HepG2 (cell line): ENCODE measurements around the gene GPR4. TPM values are rescaled to one million over a fixed set of nuclear protein-coding genes. Genes with fewer than 3 reads are reported as not detected.

ENCODE experiments used
- BRCA1 ChIP-seq: sonication (generic); formaldehyde crosslinking; IDR thresholded peaks from 2 replicates; pipeline ENCODE4 v1.4.0; 2020; ENCODE audit warnings: missing genetic modification reagents
- CC2D1A ChIP-seq: sonication (generic); formaldehyde crosslinking; IDR thresholded peaks from 2 replicates; pipeline ENCODE4 v1.8.1; 2023; ENCODE audit warnings: mild to moderate bottlenecking, missing genetic modification reagents
- E2F2 ChIP-seq: sonication (generic); formaldehyde crosslinking; IDR thresholded peaks from 2 replicates; pipeline ENCODE4 v1.4.0; 2020; ENCODE audit warnings: missing genetic modification reagents, borderline replicate concordance
- FOXM1 ChIP-seq: sonication (generic); formaldehyde crosslinking; IDR thresholded peaks from 2 replicates; pipeline ENCODE4 v1.5.0; 2020; ENCODE audit warnings: missing genetic modification reagents
- GFI1 ChIP-seq: sonication (generic); formaldehyde crosslinking; IDR thresholded peaks from 2 replicates; pipeline ENCODE4 v1.5.0; 2020; ENCODE audit warnings: missing genetic modification reagents, mild to moderate bottlenecking, borderline replicate concordance
- HDAC1 ChIP-seq: sonication (generic); formaldehyde crosslinking; IDR thresholded peaks from 2 replicates; pipeline ENCODE4 v1.5.1; 2020; ENCODE audit warnings: mild to moderate bottlenecking, missing genetic modification reagents
- NFYC ChIP-seq: IDR thresholded peaks from 2 replicates; pipeline ENCODE4 v1.6.1; 2016; ENCODE audit warnings: missing genetic modification reagents, missing compliant biosample characterization
- PITX1 ChIP-seq: sonication (generic); formaldehyde crosslinking; IDR thresholded peaks from 2 replicates; pipeline ENCODE4 v1.5.1; 2020; ENCODE audit warnings: mild to moderate bottlenecking, missing genetic modification reagents
- PLRG1 ChIP-seq: fragments of 450-650 bp; conservative IDR thresholded peaks from 2 replicates; pipeline ENCODE4 v1.6.1; 2016
- SALL2 ChIP-seq: sonication (generic); formaldehyde crosslinking; IDR thresholded peaks from 2 replicates; pipeline ENCODE4 v1.8.1; 2023; ENCODE audit warnings: mild to moderate bottlenecking, missing genetic modification reagents, inconsistent platforms
- SCMH1 ChIP-seq: sonication (generic); formaldehyde crosslinking; IDR thresholded peaks from 2 replicates; pipeline ENCODE4 v1.9.0; 2021; ENCODE audit warnings: missing genetic modification reagents, mild to moderate bottlenecking, borderline replicate concordance
- ZBED4 ChIP-seq: sonication (generic); formaldehyde crosslinking; IDR thresholded peaks from 2 replicates; pipeline ENCODE4 v1.4.0; 2020; ENCODE audit warnings: missing genetic modification reagents, borderline replicate concordance
- ZBTB34 ChIP-seq: sonication (generic); formaldehyde crosslinking; IDR thresholded peaks from 2 replicates; pipeline ENCODE4 v1.8.0; 2022; ENCODE audit warnings: mild to moderate bottlenecking, missing genetic modification reagents
- ZBTB37 ChIP-seq: sonication (generic); formaldehyde crosslinking; IDR thresholded peaks from 2 replicates; pipeline ENCODE4 v1.4.0; 2020; ENCODE audit warnings: mild to moderate bottlenecking, missing genetic modification reagents
- ZFP90 ChIP-seq: sonication (generic); formaldehyde crosslinking; IDR thresholded peaks from 2 replicates; pipeline ENCODE4 v1.8.0; 2022; ENCODE audit warnings: missing genetic modification reagents, mild to moderate bottlenecking, inconsistent platforms, borderline replicate concordance
- ZFX ChIP-seq: sonication (generic); formaldehyde crosslinking; IDR thresholded peaks from 2 replicates; pipeline ENCODE4 v1.4.0; 2020; ENCODE audit warnings: mild to moderate bottlenecking, low read depth, missing genetic modification reagents, moderate library complexity
- ZNF136 ChIP-seq: sonication (generic); formaldehyde crosslinking; IDR thresholded peaks from 2 replicates; pipeline ENCODE4 v1.8.1; 2022; ENCODE audit warnings: low read depth, mild to moderate bottlenecking, moderate library complexity, missing genetic modification reagents
- ZNF503 ChIP-seq: sonication (generic); formaldehyde crosslinking; IDR thresholded peaks from 2 replicates; pipeline ENCODE4 v1.4.0; 2020; ENCODE audit warnings: missing genetic modification reagents
- ZNF660 ChIP-seq: sonication (generic); formaldehyde crosslinking; IDR thresholded peaks from 2 replicates; pipeline ENCODE4 v1.5.1; 2020; ENCODE audit warnings: mild to moderate bottlenecking, low read depth, missing genetic modification reagents, borderline replicate concordance
- ZNF780A ChIP-seq: sonication (generic); formaldehyde crosslinking; IDR thresholded peaks from 2 replicates; pipeline ENCODE4 v1.8.0; 2022; ENCODE audit warnings: mild to moderate bottlenecking, missing genetic modification reagents, moderate library complexity
- polyA plus RNA-seq, 8 experiments: library from polyadenylated mRNA; depleted of rRNA in 3 of 8; stranded (reverse) in 7 of 8; unstranded in 1 of 8; fragments of >200 nt; fragmentation: Illumina TruSeq in 4 of 8; extraction: Trizol in 4 of 8; gene quantifications; 2 replicates each; pipeline versions ENCODE4 v1.2.1 to v1.2.3, GENCODE V29; 2011 to 2016; ENCODE audit warnings: low read depth in 4 of 8, missing spikeins in 1 of 8, mixed read lengths in 1 of 8; ENCODE audit not compliant: insufficient read depth in 1 of 8
- total RNA-seq, 5 experiments: library from RNA; depleted of rRNA; stranded (reverse); fragments of >200 nt; fragmentation: Illumina TruSeq; extraction: Trizol; gene quantifications; 2 replicates each; pipeline ENCODE4 v1.2.3, GENCODE V29; 2016; ENCODE audit warnings: low read depth in 1 of 5

Gene GPR4
- total and polyA plus RNA-seq, 2 of the 13 experiments (the other 11 are each of a cell fraction or from before 2014, with no cell fraction given): 0.15 TPM; not detected in 1

GRCh38 chr19:45591004-45591637, 10.9 kb downstream of the GPR4 start (continued):
- TF ChIP-seq ZFX (CRISPR knock-in tag) (peak; percentile 87), PITX1 (CRISPR knock-in tag) (peak; percentile 72), ZBED4 (CRISPR knock-in tag) (0 out of 2 replicates have a peak, but pooled peaks have one; percentile 39), ZNF780A (CRISPR knock-in tag) (no peak), ZFP90 (no peak), SCMH1 (no peak), ZNF503 (CRISPR knock-in tag) (no peak), NFYC (CRISPR knock-in tag) (peak; percentile 52; the same call in 1 of the 2 replicates), PLRG1 (no peak), SALL2 (CRISPR knock-in tag) (peak; percentile 47; the same call in 1 of the 2 replicates), BRCA1 (CRISPR knock-in tag) (no peak), HDAC1 (CRISPR knock-in tag) (0 out of 2 replicates have a peak, but pooled peaks have one; percentile 35), ZBTB37 (no peak), GFI1 (no peak), ZNF660 (CRISPR knock-in tag) (no peak), E2F2 (no peak), ZNF136 (CRISPR knock-in tag) (0 out of 2 replicates have a peak, but pooled peaks have one; percentile 79), FOXM1 (CRISPR knock-in tag) (no peak), ZBTB34 (CRISPR knock-in tag) (0 out of 2 replicates have a peak, but pooled peaks have one; percentile 43), CC2D1A (no peak)
